HG02938 (cell line): ENCODE data around the gene EIF3L.

ENCODE experiments used
- ATAC-seq: cut with Tn5 transposase; IDR thresholded peaks from one replicate; pipeline ENCODE4 v1.9.1; 2021; ENCODE audit warnings: mild to moderate bottlenecking, moderate library complexity; ENCODE audit not compliant: unreplicated experiment

EIF3L gene

DNA sequence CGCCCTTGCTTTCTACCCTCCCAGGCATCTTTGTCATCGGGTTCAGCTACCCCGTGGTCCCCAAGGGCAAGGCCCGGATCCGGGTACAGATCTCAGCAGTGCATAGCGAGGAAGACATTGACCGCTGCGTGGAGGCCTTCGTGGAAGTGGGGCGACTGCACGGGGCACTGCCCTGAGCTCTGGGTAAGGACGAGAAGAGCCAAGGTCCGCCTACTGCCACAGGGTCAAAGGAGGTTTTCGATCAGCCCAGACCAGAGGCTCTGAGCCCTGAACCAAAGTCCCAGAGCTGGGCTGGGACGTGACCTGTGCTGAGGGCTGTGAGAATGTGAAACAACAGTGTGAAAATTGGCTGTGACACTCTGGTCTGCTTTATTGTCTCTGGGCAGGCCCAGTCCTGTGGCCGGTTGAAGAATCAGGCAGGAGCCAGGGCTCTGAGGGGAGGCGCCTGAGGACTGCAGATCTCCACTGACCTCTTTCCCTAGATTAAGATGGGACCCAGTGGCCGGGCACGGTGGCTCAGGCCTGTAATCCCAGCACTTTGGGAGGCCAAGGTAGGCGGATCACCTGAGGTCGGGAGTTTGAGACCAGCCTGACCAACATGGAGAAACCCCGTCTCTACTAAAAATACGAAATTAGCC is 32.6 kb upstream of the EIF3L start:
- no peak for ATAC-seq

DNA sequence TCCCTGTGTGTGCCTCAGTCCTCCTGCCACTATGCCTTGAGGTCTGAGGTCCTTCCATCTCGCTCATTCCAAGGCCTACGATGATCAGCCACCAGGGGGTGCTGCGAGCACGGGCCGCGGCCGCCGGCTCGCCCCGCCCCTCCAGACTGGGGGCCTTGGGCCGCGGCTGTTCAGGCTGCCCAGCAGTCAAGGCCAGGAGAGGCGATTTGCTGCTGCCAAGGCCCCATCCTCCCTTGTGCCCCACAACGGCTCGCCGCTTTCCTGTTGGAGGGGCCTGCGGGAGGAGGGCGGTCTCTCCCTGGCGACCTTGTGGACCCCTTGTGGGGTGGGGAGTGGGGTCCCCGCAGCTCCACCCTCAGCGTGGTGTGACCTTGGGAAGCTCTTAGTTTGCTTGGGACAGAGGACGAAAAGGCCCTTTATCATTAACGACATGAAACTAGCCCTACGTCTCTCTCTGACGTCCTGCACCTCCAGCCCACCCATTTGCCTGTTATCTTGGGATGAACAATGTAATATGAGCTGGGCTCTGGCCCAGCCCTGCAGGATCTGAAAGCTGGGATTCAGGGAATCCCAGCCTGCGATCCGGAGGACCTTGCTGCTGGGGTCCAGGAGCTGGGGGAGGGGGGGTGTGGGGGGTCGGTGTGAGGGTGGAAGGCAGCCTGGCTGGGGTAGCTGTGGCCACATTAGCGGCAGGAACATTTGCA is 31.4 kb upstream of the EIF3L start:
- ATAC-seq, result no peak

DNA sequence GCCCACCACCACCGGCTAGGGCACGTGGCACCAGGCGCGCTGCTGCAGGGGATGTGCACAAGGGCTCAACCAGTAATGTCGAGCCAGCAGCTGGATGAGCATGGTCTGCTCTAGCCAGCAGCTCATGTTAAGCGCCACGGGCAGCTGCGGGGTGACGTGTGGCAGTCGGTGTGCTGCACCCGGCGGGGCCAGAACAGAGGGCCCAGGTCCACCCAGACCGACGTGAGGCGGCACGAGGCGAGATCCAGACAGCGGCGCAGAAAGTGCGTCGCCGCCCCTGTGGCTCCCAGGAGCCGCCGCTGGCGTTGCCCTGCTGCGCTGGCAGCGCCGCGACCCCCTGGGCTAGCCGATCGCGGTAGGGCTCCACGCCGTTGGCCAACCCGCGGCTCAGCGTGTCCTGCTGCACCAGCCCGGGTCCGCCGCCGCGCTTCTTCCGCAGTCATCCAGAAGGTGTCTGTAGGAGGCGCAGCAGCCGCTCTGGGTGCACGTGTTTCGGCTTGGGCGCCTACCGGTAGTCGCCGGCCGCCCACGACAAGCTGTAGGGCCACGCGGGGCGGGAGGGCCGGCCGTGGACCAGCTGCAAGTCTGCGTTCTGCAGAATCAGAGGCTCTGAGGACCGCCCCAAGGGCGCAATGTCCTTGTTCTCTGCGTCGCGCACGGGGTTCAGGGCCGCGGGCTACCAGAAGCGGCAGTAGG is 30.7 kb upstream of the EIF3L start:
- ATAC-seq, result no peak

DNA sequence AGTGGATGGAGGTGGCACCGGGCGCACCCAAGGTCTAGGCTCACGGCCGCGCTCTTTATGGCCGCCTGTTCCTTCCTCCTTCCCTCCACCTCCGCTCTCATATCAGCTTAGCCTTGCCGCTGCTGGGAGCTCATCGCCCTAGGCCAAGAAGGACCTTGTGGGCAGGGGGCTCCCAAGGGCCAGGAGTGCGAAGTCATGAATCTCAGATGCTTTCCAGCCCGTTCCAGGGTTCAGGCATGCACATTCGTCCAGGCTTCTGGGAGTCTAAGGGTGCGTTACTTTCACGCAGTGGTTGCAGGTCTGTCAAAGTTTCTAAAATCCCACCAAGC is 30.1 kb upstream of the EIF3L start:
- no peak for ATAC-seq

DNA sequence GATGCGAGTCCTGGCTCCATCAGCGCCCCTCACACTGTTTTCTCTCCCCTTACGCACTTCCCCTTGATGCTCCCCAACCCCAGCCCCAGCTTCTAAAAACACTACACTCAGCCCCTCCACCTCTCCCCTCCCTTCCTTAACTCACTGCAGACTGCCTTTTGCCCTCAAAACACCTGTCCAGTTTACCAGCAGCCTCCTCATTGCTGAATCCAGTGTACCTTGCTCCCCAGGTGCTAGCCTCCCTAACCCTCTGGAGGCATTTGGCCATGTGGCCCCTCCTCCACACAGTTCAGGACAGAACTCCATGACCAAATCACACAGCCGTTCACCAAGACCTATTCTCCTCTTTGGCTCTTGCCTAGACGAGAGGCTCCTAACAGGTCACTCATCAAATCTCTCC is 28.9 kb upstream of the EIF3L start:
- no peak for ATAC-seq

DNA sequence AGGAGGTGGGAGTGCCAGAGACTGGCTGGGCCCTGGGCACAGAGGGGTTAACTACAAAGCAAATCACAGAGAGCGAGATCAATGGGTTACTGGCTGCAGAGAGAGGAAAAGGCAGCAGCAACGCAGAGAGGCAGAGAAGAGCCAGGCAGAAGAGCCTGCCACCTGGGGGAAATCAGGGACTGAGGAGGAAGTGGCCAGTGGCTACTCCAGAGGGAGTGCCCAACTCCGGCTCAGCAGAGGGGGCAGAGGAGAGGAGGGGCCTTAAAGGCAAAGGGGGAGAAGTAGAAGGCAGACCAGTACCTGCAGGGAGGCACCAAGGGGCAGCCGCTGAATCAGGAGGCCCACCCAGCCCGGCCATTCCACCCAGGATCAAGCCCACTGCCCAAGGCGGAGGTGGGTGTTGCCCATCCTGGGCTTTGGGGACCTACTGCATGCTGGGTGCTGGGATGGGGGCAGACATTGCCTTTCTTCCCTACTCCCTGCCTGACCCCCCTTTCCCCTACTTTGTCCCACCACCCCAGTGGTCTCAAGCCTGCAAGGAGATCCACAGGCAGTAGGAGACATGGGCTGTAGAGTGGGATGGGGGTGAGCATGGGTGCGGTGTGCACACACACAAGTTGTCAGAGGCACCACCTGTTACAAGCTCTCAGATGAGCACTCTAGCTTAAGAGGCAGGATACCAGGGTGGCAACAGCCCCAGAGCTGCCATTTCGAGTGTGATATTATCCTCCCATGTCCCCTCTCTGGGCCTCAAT is 27.0 kb upstream of the EIF3L start:
- no peak for ATAC-seq

GRCh38 chr22:37823134-37823985 is 25.9 kb upstream of the EIF3L start, which contains the start of gene GALR3:
Gene GALR3, plus strand, starts transcription at chr22:37823382. Its CDS starts 25 bp downstream, at chr22:37823407.
- ATAC-seq, result no peak

DNA sequence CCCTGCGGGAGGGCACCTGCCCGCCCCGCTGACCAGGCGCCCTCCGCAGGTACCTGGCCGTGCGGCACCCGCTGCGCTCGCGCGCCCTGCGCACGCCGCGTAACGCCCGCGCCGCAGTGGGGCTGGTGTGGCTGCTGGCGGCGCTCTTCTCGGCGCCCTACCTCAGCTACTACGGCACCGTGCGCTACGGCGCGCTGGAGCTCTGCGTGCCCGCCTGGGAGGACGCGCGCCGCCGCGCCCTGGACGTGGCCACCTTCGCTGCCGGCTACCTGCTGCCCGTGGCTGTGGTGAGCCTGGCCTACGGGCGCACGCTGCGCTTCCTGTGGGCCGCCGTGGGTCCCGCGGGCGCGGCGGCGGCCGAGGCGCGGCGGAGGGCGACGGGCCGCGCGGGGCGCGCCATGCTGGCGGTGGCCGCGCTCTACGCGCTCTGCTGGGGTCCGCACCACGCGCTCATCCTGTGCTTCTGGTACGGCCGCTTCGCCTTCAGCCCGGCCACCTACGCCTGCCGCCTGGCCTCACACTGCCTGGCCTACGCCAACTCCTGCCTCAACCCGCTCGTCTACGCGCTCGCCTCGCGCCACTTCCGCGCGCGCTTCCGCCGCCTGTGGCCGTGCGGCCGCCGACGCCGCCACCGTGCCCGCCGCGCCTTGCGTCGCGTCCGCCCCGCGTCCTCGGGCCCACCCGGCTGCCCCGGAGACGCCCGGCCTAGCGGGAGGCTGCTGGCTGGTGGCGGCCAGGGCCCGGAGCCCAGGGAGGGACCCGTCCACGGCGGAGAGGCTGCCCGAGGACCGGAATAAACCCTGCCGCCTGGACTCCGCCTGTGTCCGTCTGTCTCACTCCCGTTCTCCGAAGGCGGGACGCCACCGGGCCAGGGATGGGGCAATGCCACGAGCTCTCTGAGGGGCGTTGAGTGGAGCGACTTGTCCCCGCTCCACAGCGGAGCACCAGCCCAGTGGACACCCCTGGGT is 24.3 kb upstream of the EIF3L start:
- no peak for ATAC-seq

DNA sequence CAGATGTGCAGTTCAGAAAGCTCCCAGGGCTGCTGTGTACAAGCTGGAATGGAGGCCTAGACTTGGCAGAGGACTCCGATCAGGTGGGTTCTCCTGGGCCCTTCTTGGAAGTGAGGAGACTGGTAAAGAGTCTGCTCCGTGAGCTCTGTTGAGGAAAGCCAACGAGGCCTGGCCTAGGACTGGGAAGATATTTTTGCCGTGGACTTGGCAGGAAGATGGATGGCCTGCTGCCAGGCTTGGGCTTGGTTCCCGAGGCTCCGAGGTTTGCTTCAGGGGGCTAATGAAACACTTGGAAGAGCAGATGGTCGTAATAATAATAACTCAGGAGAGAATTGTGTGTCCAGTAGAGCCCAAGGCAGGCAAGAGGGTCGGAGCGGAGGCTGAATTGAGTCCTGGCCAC is 22.2 kb upstream of the EIF3L start:
- ATAC-seq, result no peak

GRCh38 chr22:37830093-37830842 is 19.0 kb upstream of the EIF3L start:
- ATAC-seq, result no peak

GRCh38 chr22:37831472-37831871 is 17.7 kb upstream of the EIF3L start:
- ATAC-seq, result no peak

DNA sequence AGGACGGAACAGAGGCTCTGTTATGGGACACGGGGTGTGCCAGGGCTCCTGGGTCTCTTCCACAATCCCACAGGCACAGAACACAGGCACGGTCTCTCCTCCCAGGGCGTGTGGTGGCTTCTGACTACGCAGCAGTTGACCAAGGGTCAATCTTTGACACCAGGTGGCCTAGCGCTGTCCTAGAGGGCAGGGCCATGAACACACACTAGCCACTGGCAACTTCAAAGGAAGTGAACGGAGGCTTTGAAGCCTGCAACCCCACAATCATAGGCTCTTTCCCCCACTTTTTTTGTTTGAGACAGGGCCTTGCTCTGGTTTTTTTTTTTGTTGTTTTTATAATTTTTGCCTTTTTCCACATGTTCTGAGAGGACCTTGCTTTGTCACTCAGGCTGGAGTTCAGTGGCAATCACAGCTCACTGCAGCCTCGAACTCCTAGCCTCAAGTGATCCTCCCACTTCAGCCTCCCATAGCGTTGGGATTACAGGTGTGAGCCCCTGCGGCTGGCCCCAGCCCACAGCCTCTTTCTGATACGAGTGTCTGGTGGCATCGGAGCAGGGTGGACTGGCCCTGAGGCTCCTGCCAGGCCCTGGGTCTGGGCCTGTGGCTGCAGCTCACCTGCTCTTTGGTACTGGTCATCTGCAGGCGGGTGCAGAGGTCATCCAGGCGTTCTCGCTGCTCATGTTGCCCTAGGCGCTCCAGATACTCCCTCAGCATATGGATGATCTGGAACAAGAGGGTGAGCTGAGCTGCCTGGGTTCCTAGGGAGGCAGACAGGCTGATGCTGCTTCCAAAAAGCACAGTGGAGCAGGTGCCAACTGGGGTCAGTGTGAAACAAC is 17.0 kb upstream of the EIF3L start:
- ATAC-seq, result no peak

DNA sequence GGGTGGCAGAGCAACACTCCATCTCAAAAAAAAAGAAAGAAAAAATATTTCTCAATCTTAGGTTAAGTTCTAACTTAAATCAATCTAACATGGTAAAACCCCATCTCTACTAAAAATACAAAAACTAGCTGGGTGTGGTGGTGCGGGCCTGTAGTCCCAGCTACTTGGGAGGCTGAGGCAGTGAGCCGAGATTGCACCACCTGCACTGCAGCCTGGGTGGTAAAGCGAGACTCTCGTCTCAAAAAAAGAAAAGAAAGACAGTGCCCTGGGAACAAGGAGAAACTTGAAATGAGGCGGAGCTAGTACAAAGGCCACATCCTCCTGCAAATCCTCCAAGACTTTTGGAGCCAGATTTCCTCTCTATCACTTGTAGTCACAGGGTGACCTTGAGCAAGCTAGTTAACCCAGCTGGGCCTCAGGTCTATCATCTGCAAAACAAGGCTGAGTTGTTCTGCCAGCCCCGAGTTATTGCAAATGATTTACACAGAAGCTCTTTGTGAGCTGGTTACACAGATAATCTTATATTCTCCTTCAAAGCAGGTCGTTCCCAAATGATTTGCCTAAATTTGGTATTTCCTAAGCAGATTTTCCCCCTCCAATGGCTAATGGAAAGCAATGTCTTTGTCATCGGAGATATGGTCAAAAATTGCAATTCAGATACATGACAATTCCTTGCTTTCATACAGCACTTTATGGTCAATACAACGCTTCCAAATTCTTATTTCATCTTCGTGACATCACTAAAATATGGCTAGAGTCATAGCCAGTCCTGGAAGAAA is 7.0 kb upstream of the EIF3L start:
- no peak for ATAC-seq

GRCh38 chr22:37843741-37844089 is 5.5 kb upstream of the EIF3L start:
- ATAC-seq, result peak; percentile 26

DNA sequence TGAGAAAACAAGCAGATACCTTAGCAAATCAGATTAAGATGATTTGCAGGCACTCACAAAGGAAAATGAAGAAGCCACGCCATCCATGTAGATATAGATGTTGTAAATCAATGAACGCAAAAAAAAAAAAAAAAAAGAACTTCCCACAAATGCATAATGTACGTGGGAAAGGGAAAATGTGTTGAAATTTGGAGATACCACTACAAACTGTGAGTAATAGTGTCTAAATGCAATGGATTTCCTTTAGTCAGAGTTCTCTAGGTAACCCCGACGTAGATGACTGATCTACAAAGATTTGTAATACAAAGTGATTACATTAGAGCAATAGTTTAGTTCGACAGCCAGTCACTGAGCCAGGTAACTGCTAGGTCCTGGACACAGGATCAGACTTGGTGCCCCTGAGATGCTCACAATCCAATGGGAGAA is 4.3 kb upstream of the EIF3L start:
- ATAC-seq, result no peak

GRCh38 chr22:37846433-37846832 is 2.8 kb upstream of the EIF3L start:
- ATAC-seq, result no peak

GRCh38 chr22:37848587-37849088 is 581 bp upstream of the EIF3L start:
- no peak for ATAC-seq
